CD4-positive, alpha-beta T cell treated with Interleukin-15 for 4 hours (primary cell): ENCODE data around the gene MYO3B.
"Not testable (repeated sequence)": the region's sequence is repeated elsewhere in the genome, so short reads cannot be mapped to it uniquely, and the experiment has no call there.

Experiments
- DNase-seq: peaks from one replicate; pipeline ENCODE4 v3.0.0-alpha.2; 2020; ENCODE audit warnings: low spot score

Gene MYO3B

DNA sequence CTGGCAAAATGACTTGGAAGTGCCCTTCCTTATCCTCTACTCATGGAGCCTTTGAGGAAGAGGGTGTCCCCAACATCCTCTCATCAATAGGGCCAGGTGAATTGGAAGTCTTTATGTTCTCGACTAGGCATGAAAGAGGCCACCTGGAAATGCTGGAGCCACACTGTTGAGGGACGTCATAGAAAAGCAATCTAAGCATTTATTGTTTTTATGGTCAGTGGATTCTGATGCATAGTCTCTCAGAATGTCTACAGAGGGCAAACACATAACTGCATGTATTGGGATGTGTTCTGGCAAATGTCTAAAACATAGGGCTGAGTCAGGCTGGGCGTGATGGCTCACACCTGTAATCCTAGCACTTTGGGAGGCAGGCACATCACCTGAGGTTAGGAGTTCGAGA lies 290.6 kb downstream of the MYO3B start:
- DNase-seq: no peak

DNA sequence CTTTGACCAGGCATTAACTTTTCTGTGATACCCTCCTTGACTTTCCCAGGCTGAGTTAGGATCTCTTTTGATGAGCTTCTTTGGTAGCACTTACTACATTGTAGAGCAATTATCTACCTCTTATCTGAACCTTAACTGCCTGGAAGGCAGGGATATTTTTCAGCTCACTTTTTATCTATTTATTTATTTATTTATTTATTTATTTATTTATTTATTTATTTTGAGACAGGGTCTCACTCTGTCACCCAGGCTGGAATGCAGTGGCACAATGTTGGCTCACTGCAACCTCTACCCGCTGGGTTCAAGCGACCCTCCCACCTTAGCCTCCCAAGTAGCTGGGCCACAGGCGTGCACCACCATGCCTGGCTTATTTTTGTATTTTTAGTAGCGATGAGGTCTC lies 294.6 kb downstream of the MYO3B start:
- not testable (repeated sequence) for DNase-seq

DNA sequence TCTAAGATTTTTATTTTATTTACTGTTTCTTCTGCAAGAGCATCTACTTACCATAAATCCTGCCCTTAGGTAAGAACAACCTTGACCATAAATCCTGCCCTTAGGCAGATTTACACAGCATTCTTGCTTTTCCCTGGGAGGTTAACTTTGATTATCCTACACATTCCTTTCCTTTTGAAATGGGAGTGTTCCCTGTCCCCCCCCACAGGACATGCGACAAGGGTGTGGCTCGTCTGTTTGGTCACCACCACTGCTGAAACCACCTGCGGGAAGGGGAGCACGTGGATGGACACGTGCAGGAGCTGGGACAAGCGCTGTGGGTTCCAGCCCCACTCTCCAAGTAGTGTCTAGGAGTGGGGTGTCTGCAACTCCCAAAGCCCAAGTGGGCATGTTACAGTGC lies 297.9 kb downstream of the MYO3B start:
- DNase-seq: no peak

DNA sequence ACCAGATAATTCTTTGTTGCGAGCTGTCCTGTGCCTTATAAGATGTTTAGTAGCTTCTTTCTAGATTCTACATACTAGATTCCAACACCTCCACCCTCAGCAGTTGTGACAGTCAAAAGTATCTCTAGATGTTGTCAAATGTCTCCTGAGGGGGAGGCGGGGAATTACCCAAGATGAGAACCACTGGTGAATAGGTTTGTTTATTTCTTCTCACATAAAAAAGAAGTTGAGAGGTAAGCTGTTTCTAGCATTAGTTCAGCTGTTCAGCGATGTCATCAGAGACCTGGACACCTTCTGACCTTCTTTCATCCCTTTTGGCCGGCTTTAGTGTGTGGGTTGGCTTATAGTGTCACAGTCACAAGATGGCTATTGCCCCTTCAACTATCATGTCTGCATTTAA lies 299.7 kb downstream of the MYO3B start:
- DNase-seq: no peak

DNA sequence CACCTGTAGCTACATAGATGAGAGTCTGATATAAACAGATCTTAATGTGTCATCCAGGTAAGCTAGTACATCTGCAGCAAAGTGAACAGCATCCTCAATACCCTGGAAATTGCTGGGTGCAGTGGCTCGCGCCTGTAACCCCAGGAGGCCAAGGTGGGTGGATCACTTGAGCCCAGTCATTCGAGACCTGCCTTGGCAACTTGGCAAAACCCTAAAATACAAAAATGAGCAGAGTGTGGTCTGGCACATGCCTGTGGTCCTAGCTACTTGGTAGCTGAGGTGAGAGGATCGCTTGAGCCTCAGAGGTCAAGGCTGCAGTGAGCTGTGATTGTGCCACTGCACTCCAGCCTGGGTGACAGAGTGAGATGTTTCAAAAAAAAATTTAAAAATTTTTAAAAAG lies 303.3 kb downstream of the MYO3B start:
- no peak for DNase-seq

DNA sequence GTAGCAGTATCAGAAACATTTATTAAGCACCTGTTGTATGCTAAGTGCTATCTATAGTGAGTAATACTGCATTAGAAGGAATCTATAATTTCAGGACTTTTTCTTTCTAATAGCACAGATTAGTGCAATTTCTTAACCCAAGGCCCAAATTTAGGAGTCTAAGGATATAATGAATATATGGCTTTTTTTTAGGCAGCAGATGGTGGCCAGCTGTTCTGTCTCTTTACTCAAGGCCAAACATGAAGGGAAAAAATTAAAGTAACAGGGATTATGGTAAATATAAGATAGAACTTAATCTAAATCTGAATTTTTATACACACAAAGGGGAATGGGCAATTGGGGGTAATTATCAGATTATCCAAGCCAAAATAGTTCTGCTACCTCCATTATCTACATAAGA lies 306.6 kb downstream of the MYO3B start:
- no peak for DNase-seq

DNA sequence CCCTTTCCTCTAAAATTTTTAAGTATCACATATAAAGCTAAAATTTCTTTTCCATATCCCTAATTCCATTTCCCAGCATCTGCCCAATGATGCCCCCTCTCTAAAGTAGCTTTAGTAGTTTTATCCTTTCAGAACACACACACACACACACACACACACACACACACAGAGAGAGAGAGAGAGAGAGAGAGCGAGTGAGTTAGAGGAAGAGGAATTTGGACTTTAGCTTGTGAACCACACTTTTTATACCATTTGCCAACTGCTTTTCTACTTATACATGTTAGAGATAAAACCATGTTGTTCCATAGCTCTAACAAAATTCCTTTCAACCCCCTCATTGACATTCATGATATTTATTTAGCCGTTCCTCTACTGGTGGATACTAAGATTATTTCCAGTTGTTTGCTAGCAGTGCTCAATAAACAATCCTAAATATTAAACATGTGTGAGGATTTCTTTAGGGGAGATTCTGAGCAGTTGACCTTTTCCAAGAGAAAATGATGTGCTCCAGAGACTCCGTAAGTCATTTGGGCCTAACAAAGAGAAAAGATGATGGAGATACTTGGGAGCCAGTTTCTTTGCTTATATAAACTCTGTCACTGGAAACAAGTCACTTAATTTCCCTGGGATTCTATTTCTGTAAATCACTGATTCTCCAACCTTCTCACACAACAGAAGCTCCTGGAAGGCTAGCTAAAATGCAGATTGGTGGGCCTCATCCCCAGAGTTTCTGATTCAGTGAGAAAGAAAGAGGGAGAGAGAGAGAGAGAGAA lies 307.5 kb downstream of the MYO3B start:
- no peak for DNase-seq

DNA sequence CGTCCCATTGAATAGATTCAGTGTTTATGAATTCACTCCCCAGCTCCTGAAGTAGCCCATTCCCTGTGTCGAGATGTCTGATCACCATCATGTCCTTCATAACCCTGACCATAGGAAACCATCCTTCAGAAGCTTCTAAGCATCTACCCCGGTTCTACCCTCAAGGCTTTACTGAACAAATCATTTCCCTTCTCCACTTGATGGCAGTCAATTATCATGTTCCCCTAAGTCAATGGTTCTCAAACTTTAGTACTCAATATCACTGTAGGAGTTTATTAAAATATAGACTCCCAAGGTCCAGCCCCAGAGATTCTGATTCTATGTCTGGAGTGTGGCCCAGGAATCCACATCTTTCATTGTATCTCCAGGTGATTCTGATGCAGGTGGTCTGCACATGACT lies 308.8 kb downstream of the MYO3B start:
- no peak for DNase-seq

DNA sequence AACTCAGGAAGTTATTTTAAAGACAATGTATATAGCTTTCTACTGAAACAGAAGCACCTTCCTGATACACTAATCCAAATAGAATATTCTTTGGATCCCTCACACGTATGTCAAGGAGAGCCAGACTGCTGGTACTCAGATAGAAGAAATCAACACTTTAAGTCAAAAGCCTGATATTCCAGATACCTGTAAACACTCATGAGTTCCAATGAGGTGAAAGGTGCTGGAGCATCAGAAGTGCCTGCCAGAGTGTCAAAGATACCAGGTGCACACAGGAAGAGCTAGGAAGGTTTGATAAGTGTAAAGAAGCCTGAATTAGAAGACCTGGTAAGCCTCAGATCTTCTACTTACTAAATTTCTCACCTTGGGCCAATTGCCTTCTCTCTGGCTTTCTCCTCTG lies 310.9 kb downstream of the MYO3B start:
- no peak for DNase-seq

DNA sequence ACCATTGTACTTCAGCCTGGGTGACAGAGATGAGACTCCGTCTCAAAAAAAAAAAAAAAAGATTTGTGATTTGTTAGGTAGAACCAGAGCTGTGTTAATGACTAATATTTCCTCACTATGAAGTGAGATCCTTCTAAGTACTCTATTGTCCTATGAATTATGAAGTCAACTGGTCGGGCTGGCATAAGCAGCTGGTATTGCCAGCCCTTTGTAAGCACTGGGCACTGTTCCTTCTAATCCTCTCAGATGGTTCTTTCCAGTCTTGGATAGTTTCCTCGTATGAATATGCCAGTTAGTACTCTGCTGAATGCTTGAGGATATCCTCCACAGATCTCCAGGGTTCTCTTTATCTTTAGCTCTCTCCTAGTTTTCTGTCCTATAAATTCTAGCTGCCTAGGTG lies 314.1 kb downstream of the MYO3B start:
- no peak for DNase-seq

DNA sequence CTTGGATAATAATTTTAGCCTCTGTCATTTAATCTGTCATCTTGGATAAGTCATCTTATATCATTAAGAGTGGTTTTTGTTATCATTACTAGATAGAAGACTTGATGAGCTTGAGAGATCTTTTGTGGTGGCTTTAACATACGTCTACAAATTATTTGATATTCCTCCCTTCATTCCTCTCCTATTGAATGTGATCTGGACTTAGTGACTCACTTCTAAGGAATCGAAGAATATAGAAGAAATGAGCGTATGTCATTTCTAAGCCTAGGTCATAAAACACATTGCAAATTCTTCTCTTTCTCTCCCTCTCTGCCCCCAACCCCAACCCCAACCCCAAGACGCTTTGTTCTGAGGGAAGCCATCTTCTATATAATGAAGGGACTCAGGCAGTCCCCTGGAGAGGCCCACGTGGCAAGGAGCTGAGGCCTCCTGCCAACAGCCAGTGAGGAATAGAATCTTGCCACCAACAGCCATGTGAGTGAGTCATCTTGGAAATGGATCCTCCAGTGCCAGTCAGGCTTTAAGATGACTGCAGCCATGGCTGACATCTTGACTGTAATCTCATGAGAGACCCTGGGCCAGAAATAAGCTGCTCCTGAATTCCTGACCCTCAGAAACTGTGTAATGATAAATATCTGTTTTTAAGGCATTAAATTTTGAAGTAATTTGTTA lies 315.6 kb downstream of the MYO3B start:
- DNase-seq: no peak

DNA sequence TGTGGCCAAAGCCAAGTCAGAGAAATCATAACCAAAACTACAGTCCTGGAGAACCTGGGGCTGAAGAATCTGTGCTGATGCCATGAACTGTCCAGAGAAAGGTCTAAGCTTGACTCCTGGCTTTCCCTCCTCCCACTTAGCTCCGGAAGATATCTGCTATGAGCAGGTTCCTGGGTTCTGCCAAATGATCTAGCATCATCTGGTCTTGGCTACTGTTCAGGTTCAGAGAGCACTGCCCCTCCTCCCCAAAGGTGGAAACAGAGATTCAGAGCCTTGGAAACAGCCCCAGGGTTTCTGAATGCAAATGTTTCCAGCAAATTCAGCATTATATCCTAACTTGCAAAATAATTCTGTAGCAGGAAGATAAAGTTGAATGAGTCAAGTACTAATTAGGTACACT lies 317.9 kb downstream of the MYO3B start:
- no peak for DNase-seq

DNA sequence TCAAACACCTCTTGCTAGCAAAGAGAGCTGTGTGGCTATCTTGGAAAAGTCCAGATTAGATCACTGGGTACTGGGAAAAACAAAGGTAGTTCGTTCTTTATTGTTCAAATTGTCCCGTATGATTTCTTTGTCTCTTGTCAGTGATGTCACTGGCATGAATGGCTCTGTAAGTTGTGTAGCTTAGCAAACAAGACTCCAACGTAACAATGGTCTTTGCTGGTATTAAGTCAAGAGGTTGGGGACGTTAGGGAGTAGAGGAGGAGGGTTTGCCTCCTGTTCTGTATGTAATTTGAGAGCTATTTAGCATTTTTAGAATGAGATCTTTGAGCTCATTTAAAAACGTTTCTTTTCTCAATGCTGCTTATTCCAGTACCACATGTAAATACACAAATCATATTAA lies 320.7 kb downstream of the MYO3B start:
- DNase-seq: no peak

DNA sequence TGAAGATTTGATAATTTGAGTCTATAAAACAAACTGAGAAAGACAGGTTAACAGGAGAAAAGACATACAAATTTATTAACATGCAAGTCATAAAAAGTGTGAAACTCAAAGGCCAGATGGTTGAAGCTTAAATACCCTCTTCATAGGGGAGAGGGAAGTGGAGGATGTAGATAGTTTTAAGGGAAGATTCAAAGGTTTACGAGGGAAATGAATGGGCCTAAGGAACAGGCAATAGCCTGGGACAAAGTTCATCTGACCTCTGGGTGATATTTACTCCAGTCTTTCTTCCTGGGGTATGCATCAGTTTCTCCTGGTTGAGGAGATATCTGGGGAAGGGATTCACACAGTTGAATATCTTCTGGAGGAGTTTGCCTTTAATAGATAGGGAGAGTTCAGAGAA lies 322.2 kb downstream of the MYO3B start:
- DNase-seq: no peak

DNA sequence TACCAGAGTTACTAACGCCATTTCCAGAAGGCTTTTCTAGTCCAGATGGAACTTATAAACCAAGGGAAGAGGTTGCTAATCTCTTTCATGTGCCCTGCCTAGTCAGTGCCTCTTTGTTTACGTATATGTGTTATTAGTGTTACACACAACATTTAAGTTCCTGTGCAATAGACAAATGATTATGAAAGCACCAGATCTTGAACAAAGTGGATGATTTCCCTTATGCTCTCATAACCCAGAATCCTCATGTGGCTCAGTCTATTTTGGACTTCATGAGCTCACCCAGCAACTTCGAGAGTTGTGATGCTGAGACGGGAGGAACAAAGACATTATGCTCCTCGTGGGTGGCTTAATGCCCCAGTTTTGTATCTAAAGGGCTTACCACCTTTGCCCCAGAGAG lies 322.8 kb downstream of the MYO3B start:
- no peak for DNase-seq

DNA sequence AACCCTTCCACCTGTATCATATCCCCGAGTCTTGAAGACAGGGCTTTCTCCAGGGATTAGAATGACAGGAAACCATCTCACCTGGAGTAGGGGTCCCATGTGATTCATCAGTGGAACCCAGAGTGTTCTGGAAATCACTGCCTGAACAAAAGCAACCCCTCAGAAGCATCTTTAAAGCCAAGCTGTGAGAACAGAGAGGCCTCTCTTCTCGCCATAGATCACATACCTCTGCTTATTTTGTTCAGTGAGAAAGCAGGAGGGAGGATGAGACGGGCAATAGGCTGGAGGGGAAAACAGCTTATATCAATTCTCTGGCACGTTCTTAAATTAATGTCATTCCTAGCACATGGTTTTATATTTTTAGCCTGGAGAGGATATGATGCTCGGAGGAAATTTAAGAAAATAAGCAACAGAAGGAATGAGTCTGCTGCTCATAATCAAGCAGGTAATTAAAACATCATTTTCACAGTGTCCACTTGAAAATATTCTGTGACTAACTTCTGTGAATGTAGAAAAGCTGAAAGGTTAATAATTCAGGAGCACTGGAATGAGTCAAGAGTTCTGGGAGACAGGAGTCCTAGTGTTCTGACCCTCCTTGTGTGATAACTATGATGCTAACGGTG lies 323.6 kb downstream of the MYO3B start:
- DNase-seq: no peak

DNA sequence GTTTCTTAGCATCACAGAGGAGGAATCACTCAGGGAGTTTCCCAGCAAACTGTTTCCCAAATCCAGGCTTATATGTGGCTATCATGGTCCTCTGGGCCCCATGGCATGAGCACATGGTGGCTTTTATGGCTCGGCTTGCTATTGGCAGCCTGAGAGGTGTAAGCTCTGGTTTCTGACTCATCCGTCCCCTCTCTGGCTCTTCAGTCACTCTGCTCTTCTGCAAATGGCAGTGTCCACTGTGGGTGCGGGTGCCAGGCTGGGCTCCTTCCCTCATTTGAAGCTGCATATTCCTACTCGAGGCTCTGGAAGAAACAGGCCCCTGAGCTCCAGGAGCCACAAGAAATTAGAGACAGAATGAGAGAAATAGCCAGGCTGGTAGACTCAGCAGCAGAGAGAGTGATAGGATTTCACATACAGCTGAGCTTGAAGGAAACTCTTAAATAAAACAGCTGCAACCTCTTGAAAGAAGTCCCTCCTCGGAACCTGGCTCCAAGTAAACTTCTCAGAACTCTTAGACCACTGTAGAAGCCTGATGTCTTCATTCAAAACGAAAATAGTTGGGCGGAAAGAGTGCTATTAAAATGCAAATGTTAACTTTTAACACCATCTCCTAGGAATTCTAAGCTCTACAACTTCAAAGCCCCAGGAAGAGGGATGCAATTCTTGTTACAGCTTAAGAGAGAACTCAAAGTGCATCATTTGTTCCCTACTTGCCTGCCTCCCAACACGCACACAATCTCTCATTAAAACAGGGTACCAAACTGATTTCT lies 324.6 kb downstream of the MYO3B start:
- no peak for DNase-seq

DNA sequence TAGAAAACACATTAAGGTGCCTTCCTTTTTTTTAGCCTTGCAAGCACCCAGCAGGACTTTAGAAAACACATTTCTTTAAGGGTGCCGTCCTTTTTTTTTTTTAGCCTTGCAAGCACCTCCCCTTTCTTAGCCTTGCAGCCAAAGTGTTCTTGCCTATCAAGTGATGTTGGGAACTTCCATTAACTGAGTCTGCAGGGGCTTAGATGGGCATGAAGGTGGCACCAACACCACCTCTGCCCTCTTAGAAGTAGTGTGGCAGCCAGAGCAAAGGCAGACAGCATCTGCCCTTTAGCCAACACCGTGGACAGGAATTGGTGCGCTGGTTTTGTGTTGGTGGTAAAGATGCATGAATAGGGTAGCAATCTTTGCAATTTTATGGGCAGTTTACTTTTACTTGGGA lies 325.6 kb downstream of the MYO3B start:
- DNase-seq: no peak

DNA sequence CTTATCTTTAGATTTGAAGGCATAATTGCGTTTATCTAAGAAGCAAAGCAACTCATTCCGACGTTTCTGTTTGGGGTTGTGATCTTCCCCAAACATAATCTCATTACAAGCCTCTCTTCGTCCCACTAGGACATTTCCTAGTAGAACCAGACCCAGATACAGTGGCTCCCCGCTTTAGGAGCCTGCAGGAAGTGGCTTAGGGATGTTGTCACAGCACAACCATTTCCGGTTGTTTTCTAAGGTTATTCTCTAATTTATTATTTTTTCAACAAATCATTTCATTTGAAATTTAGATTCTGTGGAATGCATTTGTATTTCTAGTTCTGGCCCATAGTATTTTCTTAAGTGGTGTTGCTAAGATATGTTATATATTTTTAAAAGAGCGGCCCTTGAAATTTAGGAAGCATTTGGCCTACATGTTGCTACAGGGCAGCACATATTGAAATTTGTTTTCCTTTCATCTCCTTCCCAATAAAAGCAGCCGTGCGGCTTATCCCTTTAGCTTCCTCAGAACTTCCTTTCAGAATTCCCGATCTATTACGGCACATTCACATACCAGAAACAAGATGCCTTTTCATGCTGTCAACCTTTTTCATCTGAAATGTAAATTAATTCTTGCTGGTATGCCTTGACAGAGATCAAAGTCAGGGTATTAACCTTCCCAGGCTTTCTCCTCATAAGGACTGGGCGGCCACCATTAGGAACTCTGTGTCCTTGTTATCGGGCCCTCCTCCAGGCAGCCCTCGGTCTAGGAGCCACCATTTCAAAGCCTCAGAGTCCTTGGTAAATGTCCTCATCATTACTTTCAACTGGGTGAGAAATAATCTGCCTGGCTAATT lies 326.2 kb downstream of the MYO3B start:
- no peak for DNase-seq

DNA sequence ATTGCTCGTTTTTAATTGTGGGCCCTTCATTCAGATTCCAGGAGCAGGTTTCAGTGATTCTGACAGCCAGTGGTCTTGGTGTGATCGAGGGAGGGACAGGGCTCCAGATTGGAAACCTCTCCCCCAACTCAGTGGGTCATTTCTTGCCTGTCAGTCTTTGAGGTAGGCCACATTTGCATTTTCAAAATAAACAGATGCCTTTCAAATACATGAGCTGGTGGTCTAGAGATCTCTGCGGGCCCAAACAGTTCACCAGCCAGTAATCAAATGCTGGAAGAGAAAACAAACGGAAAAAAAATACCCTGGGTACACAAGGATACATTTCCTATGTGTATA lies 326.8 kb downstream of the MYO3B start:
- no peak for DNase-seq

DNA sequence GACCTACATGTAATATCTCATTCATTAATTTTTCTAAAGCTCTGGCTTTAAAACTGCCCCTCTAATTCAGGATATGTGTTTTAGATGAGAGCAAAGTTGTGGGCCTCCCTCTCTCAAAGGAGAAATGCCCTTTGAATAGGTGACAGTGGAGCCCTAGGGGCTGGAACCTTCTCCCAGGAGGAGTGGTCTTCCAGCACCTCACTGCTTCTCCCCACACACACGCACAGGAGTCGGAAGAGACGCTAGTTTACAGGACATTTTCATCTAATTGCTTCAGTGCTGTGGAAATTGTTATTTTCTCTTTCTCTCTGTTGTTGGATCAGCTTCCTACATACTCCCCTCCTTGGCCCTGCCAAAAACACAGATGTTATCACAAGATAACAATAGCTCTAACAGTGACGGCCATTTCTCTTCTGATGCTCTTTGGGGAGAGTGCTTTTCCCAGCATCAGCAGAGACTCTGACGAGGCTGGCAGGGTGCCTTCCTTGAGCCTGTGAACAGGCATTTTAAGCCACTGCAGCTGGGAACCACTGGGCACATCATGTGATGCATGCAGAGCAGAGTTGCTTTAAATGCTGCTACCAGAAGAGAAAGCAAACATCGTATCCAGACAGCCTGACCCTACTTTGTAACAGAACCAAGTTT lies 327.8 kb downstream of the MYO3B start:
- no peak for DNase-seq
